Osteocyte (in vitro differentiated cells): ENCODE measurements around the gene C12orf76. TPM values are rescaled to one million over a fixed set of nuclear protein-coding genes. Genes with fewer than 3 reads are reported as not detected.
"Not testable (repeated sequence)": the region's sequence is repeated elsewhere in the genome, so short reads cannot be mapped to it uniquely, and the experiment has no call there.

Experiments used
- DNase-seq: peaks from one replicate; pipeline ENCODE4 v3.0.0; 2021; ENCODE audit warnings: mixed read lengths; ENCODE audit not compliant: unreplicated experiment; ENCODE audit errors: extremely low spot score
- H3K27ac Mint-ChIP-seq: one replicate; pipeline ENCODE4 v1.8.0; 2021; ENCODE audit warnings: mild to moderate bottlenecking, mixed read lengths; ENCODE audit not compliant: unreplicated experiment
- H3K27me3 Mint-ChIP-seq: one replicate; pipeline ENCODE4 v1.8.0; 2021; ENCODE audit warnings: mixed read lengths; ENCODE audit not compliant: unreplicated experiment
- H3K36me3 Mint-ChIP-seq: one replicate; pipeline ENCODE4 v1.8.0; 2021; ENCODE audit warnings: mixed read lengths; ENCODE audit not compliant: unreplicated experiment
- H3K4me1 Mint-ChIP-seq: one replicate; pipeline ENCODE4 v1.8.0; 2021; ENCODE audit warnings: mixed read lengths; ENCODE audit not compliant: unreplicated experiment
- H3K4me3 Mint-ChIP-seq: one replicate; pipeline ENCODE4 v1.8.0; 2021; ENCODE audit warnings: mild to moderate bottlenecking, moderate library complexity, mixed read lengths; ENCODE audit not compliant: unreplicated experiment
- H3K9me3 Mint-ChIP-seq: one replicate; pipeline ENCODE4 v1.8.0; 2021; ENCODE audit warnings: mixed read lengths; ENCODE audit not compliant: unreplicated experiment
- CTCF ChIP-seq: fragments of 200-600 bp; sonication (generic); IDR thresholded peaks from 2 replicates; pipeline ENCODE4 v1.5.0; 2021; ENCODE audit warnings: antibody characterized with exemption, mild to moderate bottlenecking, moderate library complexity
- total RNA-seq: library from RNA; stranded (reverse); gene quantifications from 2 replicates; pipeline ENCODE4 v1.2.1, GENCODE V29; 2021

C12orf76 gene
- total RNA-seq, 1 donor from 2014 or later = 13.7 TPM

DNA sequence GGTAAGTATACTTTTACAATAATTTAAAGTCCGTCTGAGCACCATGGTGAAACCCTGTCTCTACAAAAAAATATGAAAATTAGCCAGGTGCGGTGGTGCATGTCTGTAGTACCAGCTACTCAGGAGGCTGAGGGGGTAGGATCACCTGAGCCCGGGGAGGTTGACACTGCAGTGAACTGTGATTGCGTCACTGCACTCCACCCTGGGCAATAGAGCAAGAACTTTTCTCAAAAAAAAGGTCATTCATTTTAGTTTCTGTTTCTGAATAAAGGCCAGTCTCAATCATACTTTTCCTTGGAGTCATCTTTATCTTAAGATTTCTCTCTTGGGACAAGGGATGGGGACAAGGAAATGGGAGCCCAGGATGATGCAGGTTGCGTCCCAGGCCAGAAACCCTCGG, 36.2 kb downstream of the C12orf76 start:
- no peaks in the 10 kb centered on the region for H3K4me1 Mint-ChIP-seq
- H3K9me3 Mint-ChIP-seq = no peaks in the 10 kb centered on the region
- H3K36me3 Mint-ChIP-seq = peaks cover 10% of the 10 kb centered on the region
- no peaks in the 10 kb centered on the region for H3K27me3 Mint-ChIP-seq
- no peak for DNase-seq
- H3K4me3 Mint-ChIP-seq = no peak overlapping the region
- H3K27ac Mint-ChIP-seq = no peak overlapping the region
- TF ChIP-seq CTCF = no peak

- Mint-ChIP-seq H3K36me3 (peaks cover 6% of the 10 kb centered on the region), H3K9me3 (no peaks in the 10 kb centered on the region), H3K4me3 (no peak overlapping the region), H3K27me3 (no peaks in the 10 kb centered on the region), H3K27ac (no peak overlapping the region), H3K4me1 (no peaks in the 10 kb centered on the region)
- TF ChIP-seq CTCF = no peak
- DNase-seq = no peak
Measured at GRCh38 chr12:110010853-110011723, 37.2 kb downstream of the C12orf76 start.

GRCh38 chr12:110008681-110009398, 39.5 kb downstream of the C12orf76 start:
- H3K4me3 Mint-ChIP-seq, DNase-seq, H3K9me3 Mint-ChIP-seq, H3K36me3 Mint-ChIP-seq, H3K4me1 Mint-ChIP-seq, H3K27ac Mint-ChIP-seq, H3K27me3 Mint-ChIP-seq: not testable (repeated sequence)

DNA sequence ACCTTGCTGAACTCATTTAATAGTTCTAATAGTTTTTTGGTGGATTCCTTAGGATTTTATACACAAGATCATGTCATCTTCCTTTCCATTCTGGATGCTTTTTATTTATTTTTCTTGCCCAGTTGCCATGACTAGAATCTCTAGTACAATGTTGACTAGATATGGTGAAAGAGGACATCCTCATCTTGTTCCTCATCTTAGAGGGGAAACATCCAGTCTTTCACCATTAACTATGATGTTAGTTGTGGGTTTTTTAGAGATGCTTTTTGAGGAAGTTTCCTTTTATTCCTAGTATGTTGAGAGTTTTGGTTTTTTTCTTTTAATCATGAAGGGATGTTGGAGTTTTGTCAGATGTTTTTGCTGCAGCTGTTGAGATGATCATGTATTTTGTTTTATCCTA, 40.4 kb downstream of the C12orf76 start:
- no peak for TF ChIP-seq CTCF
- no peak for DNase-seq
- Mint-ChIP-seq H3K27me3 (no peaks in the 10 kb centered on the region), H3K4me1 (no peaks in the 10 kb centered on the region), H3K9me3 (no peaks in the 10 kb centered on the region), H3K4me3 (no peak overlapping the region), H3K36me3 (peaks cover 3% of the 10 kb centered on the region), H3K27ac (no peak overlapping the region)

DNA sequence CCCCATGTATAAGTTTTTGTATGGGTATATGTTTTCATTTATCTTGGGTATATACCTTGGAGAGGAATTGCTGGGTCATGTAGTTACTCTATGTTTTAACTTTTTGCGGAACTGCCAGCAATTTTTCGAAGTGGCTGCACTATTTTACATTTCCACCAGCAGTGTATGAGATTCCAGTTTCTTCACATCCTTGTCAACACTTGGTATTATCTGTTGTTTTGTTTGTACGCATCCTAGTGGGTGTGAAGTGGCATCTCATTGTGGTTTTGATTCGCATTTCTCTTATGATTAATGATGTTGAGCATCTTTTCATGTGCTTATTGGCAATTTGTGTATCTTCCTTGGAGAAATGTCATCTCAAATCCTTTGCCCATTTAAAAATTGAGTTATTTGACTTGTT, 42.2 kb downstream of the C12orf76 start:
- DNase-seq = no peak
- Mint-ChIP-seq H3K27ac (no peak overlapping the region), H3K36me3 (peaks cover 3% of the 10 kb centered on the region), H3K4me3 (no peak overlapping the region), H3K9me3 (no peaks in the 10 kb centered on the region), H3K27me3 (no peaks in the 10 kb centered on the region), H3K4me1 (peaks cover 5% of the 10 kb centered on the region)
- no peak for TF ChIP-seq CTCF
